Fibroblast of lung (primary cell): ENCODE data around the gene GSN. TPM values are rescaled to one million over a fixed set of nuclear protein-coding genes. Genes with fewer than 3 reads are reported as not detected.
A peak's percentile ranks its signal among the peaks of the same experiment; 100 is the strongest.

Experiments used
- DNase-seq, 2 donors: peaks; one replicate each; pipeline versions ENCODE4 v3.0.0 to v3.0.0-alpha.2; 2010; ENCODE audit warnings: low read depth in 2 of 2
- H2AFZ ChIP-seq: 2 replicates; pipeline ENCODE4 v1.5.1; 2012; ENCODE audit warnings: low read length, control low read depth, inconsistent platforms
- H3K27ac ChIP-seq: 2 replicates; pipeline ENCODE4 v1.5.1; 2011; ENCODE audit warnings: low read length, control low read depth; ENCODE audit not compliant: insufficient read depth
- H3K27me3 ChIP-seq: 2 replicates; pipeline ENCODE4 v1.5.1; 2011; ENCODE audit warnings: mild to moderate bottlenecking, low read length; ENCODE audit not compliant: control insufficient read depth, insufficient read depth
- H3K36me3 ChIP-seq: 2 replicates; pipeline ENCODE4 v1.5.1; 2011; ENCODE audit warnings: low read length; ENCODE audit not compliant: control insufficient read depth, insufficient read depth
- H3K4me1 ChIP-seq: 2 replicates; pipeline ENCODE4 v1.5.1; 2011; ENCODE audit warnings: low read length; ENCODE audit not compliant: control insufficient read depth, insufficient read depth; ENCODE audit errors: extremely low read depth
- H3K4me2 ChIP-seq: 2 replicates; pipeline ENCODE4 v1.5.1; 2011; ENCODE audit warnings: low read length, control low read depth; ENCODE audit not compliant: insufficient read depth; ENCODE audit errors: extremely low read depth
- H3K4me3 ChIP-seq, 4 experiments: fragments of 200-600 bp in 1 of 4; sonication (generic) in 1 of 4; replicated peaks in 1 of 4; 2 replicates each; pipeline ENCODE4 v1.5.1; 2011 to 2016; ENCODE audit warnings: low read length in 4 of 4, low read depth in 3 of 4, mild to moderate bottlenecking in 3 of 4, control low read depth in 2 of 4, inconsistent platforms in 1 of 4, mixed read lengths in 1 of 4; ENCODE audit not compliant: insufficient read depth in 1 of 4; ENCODE audit errors: control extremely low read depth in 1 of 4
- H3K79me2 ChIP-seq: 2 replicates; pipeline ENCODE4 v1.5.1; 2012; ENCODE audit warnings: mild to moderate bottlenecking, low read length, inconsistent platforms; ENCODE audit not compliant: control insufficient read depth, insufficient read depth
- H3K9ac ChIP-seq: 2 replicates; pipeline ENCODE4 v1.5.1; 2011; ENCODE audit warnings: mild to moderate bottlenecking, low read length, control low read depth; ENCODE audit not compliant: insufficient read depth
- H3K9me3 ChIP-seq: 2 replicates; pipeline ENCODE4 v1.5.1; 2012; ENCODE audit warnings: low read depth, low read length; ENCODE audit not compliant: control insufficient read depth, insufficient read depth
- H4K20me1 ChIP-seq: 2 replicates; pipeline ENCODE4 v1.5.1; 2011; ENCODE audit warnings: low read length; ENCODE audit not compliant: control insufficient read depth, insufficient read depth; ENCODE audit errors: extremely low read depth
- CTCF ChIP-seq, 2 donors: IDR thresholded peaks in 1 of 2; conservative IDR thresholded peaks in 1 of 2; 1 replicate in 1 of 2; 2 replicates in 1 of 2; pipeline ENCODE4 v1.5.1; 2011 to 2012; ENCODE audit warnings: low read length in 2 of 2, control low read depth in 1 of 2, inconsistent platforms in 1 of 2, low read depth in 1 of 2, mild to moderate bottlenecking in 1 of 2
- EZH2 ChIP-seq: IDR thresholded peaks from 2 replicates; pipeline ENCODE4 v1.5.1; 2012; ENCODE audit warnings: low read length, control low read depth, mild to moderate bottlenecking; ENCODE audit errors: missing control alignments
- polyA plus RNA-seq, 2 donors: library from polyadenylated mRNA; depleted of rRNA in 1 of 2; stranded (reverse) in 1 of 2; unstranded in 1 of 2; fragments of >200 nt; gene quantifications; 2 replicates each; pipeline ENCODE4 v1.2.1, GENCODE V29; 2011 to 2012; ENCODE audit warnings: missing spikeins in 1 of 2
- total RNA-seq: library from RNA; depleted of rRNA; stranded (reverse); fragments of >200 nt; gene quantifications from 2 replicates; pipeline ENCODE4 v1.2.1, GENCODE V29; 2014

Gene GSN
- total and polyA plus RNA-seq, 2 donors (not counting 1 experiment from before 2014, with no cell fraction given), result 432 to 588 TPM

- Histone ChIP-seq H2AFZ (no peak overlapping the region), H3K4me3 (peak overlapping the region; percentile 81 to 98 (median 88)), H3K79me2 (peaks cover 58% of the 10 kb centered on the region), H3K36me3 (no peaks in the 10 kb centered on the region), H3K9ac (peak overlapping the region; percentile 5), H3K9me3 (no peaks in the 10 kb centered on the region), H3K4me1 (peaks cover 22% of the 10 kb centered on the region), H3K4me2 (peak overlapping the region; percentile 80), H3K27me3 (no peaks in the 10 kb centered on the region), H3K27ac (peak overlapping the region; percentile 69), H4K20me1 (no peaks in the 10 kb centered on the region)
- TF ChIP-seq EZH2 (no peak), CTCF (conservative IDR thresholded peaks at IDR 0.05 in 1 of 2, IDR thresholded peaks at IDR 0.05 in 1 of 2; ENCODE audit: low read depth in 1 of 2, low read length in 2 of 2) (no peak)
- peak in 1 of 2 donors; percentile 43 for DNase-seq
These were observed 1.8 kb downstream of the GSN start for GRCh38 chr9:121269642-121270254.

GRCh38 chr9:121271368-121272341, 3.7 kb downstream of the GSN start:
- Histone ChIP-seq H3K27me3 (no peaks in the 10 kb centered on the region), H3K9ac (peak overlapping the region; percentile 9), H4K20me1 (no peaks in the 10 kb centered on the region), H3K79me2 (peaks cover 76% of the 10 kb centered on the region), H3K27ac (peak overlapping the region; percentile 53), H2AFZ (no peak overlapping the region), H3K4me3 (peak overlapping the region; percentile 9 to 98 (median 14)), H3K4me1 (peaks cover 32% of the 10 kb centered on the region), H3K9me3 (no peaks in the 10 kb centered on the region), H3K36me3 (no peaks in the 10 kb centered on the region), H3K4me2 (peak overlapping the region; percentile 86)
- TF ChIP-seq CTCF (conservative IDR thresholded peaks at IDR 0.05 in 1 of 2, IDR thresholded peaks at IDR 0.05 in 1 of 2; ENCODE audit: low read depth in 1 of 2, low read length in 2 of 2) (no peak), EZH2 (no peak)
- peak; percentile 84 to 92 for DNase-seq

- no peak overlapping the region for H3K9ac ChIP-seq
- DNase-seq, result no peak
- H3K79me2 ChIP-seq, result peaks cover 76% of the 10 kb centered on the region
- H3K9me3 ChIP-seq, result no peaks in the 10 kb centered on the region
- TF ChIP-seq CTCF (conservative IDR thresholded peaks at IDR 0.05 in 1 of 2, IDR thresholded peaks at IDR 0.05 in 1 of 2; ENCODE audit: low read depth in 1 of 2, low read length in 2 of 2), result no peak
- TF ChIP-seq EZH2, result no peak
- peaks cover 34% of the 10 kb centered on the region for H3K4me1 ChIP-seq
- no peak overlapping the region for H2AFZ ChIP-seq
- H3K36me3 ChIP-seq, result no peaks in the 10 kb centered on the region
- peak overlapping the region; percentile 86 for H3K4me2 ChIP-seq
- no peaks in the 10 kb centered on the region for H3K27me3 ChIP-seq
- H4K20me1 ChIP-seq, result no peaks in the 10 kb centered on the region
- H3K4me3 ChIP-seq, result peak overlapping the region in 2 of 4 experiments; percentile 4 to 98
- H3K27ac ChIP-seq, result peak overlapping the region; percentile 53
These were observed 4.5 kb downstream of the GSN start for GRCh38 chr9:121272401-121272948.
